ENCODE measurements around the gene MYT1. TPM values are rescaled to one million over a fixed set of nuclear protein-coding genes. Genes with fewer than 3 reads are reported as not detected.

MYT1 gene
- total RNA-seq, 3 donors from 2014 or later = not detected

DNA sequence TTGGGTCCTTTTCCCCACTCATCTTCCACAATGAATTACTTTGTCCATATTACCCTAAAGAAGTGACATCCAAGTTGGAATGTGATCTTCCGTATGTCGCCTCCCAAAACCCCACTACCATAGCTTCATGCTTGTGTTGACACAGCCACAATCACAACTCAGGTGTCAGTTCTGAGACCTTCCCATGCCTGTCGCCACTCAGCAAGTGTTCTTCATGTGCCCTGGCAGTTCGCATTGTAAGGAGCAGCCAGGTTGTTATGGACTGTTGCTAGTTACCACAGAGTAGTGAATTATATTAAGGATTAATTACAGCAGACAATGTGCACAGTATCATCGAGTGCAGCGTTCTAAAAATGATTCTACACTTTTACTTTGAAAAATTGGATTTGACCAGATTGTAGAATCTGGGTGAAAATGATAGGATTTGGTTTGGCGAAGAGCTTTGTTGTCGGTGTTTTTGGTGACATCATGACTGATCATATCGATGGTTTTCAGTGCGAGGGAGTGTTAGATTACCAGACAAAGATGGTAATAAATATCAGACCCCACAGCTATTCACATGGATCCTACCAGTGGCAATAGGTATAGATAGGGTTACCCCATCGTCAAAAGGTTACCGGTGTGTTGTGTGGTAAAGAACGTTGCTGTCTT lies 93.0 kb downstream of the MYT1 start:
- Mint-ChIP-seq H3K4me1 (ENCODE audit: low read depth) (peaks cover 62% of the 10 kb centered on the region), H3K36me3 (ENCODE audit: insufficient read depth) (peaks cover 2% of the 10 kb centered on the region), H3K27me3 (ENCODE audit: low read depth) (no peaks in the 10 kb centered on the region), H3K4me3 (peak overlapping the region; percentile 97), H3K9me3 (no peaks in the 10 kb centered on the region)
- DNase-seq (no peak), ATAC-seq (no peak)

- no peak for ATAC-seq
- peak overlapping the region; percentile 49 for H3K4me3 Mint-ChIP-seq
These were observed 94.0 kb downstream of the MYT1 start for GRCh38 chr20:64258071-64258823.

GRCh38 chr20:64260239-64260638 lies 96.0 kb downstream of the MYT1 start:
- no peaks in the 10 kb centered on the region for H3K27me3 Mint-ChIP-seq (ENCODE audit: low read depth)
- H3K4me3 Mint-ChIP-seq = no peak overlapping the region
- H3K36me3 Mint-ChIP-seq (ENCODE audit: insufficient read depth) = peaks cover 14% of the 10 kb centered on the region
- DNase-seq (no peak), ATAC-seq (no peak)
- peaks cover 78% of the 10 kb centered on the region for H3K4me1 Mint-ChIP-seq (ENCODE audit: low read depth)
- no peaks in the 10 kb centered on the region for H3K9me3 Mint-ChIP-seq

More at GRCh38 chr20:64258071-64258823, 94.0 kb downstream of the MYT1 start:
- no peaks in the 10 kb centered on the region for H3K9me3 Mint-ChIP-seq
- H3K4me1 Mint-ChIP-seq (ENCODE audit: low read depth) = peaks cover 72% of the 10 kb centered on the region
- H3K27me3 Mint-ChIP-seq (ENCODE audit: low read depth) = no peaks in the 10 kb centered on the region
- no peak for DNase-seq
- peaks cover 9% of the 10 kb centered on the region for H3K36me3 Mint-ChIP-seq (ENCODE audit: insufficient read depth)

DNA sequence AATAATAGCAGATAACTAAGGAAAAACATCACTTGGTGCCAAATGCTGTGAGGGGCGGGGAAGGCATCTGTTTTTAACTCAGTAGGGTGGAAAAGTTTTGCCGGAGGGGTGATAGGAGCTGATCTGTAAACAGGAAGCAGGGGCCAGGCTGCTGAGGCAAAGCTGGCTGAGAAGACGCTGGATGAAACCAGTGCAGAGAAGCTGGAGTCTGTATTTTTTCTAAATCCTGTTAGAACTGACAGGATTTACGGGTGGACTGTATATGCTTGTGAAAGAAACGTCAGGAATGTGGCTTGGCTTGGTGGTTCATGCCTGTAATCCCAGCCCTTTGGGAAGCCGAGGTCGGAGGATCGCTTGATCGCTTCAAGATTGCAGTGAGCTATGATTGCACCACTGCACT lies 96.9 kb downstream of the MYT1 start:
- H3K4me1 Mint-ChIP-seq (ENCODE audit: low read depth) = peaks cover 76% of the 10 kb centered on the region
- H3K27me3 Mint-ChIP-seq (ENCODE audit: low read depth) = no peaks in the 10 kb centered on the region
- H3K4me3 Mint-ChIP-seq = no peak overlapping the region
- DNase-seq (no peak), ATAC-seq (no peak)
- peaks cover 14% of the 10 kb centered on the region for H3K36me3 Mint-ChIP-seq (ENCODE audit: insufficient read depth)
- H3K9me3 Mint-ChIP-seq = no peaks in the 10 kb centered on the region

DNA sequence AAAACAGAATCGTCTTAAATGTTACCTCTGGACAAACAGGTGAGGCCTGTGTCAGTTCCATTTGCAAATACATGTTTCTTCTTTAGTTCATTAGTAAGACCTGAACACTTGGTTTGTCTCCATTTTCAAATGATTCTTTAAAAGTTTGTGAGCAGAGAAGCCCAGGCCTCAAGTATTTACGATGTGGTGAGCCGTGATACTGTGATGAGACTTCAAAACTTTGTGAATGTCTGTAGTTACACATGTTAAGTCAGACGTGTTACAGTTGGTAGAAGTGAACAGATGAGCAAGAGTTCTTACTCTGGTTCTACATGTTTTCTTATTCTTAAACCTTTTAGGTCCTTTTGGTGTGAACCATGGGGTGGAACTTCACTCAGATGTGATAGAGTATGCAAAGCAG lies 99.8 kb downstream of the MYT1 start:
- no peaks in the 10 kb centered on the region for H3K9me3 Mint-ChIP-seq
- ATAC-seq (no peak), DNase-seq (no peak)
- no peak overlapping the region for H3K4me3 Mint-ChIP-seq
- H3K36me3 Mint-ChIP-seq (ENCODE audit: insufficient read depth) = peaks cover 21% of the 10 kb centered on the region
- no peaks in the 10 kb centered on the region for H3K27me3 Mint-ChIP-seq (ENCODE audit: low read depth)
- H3K4me1 Mint-ChIP-seq (ENCODE audit: low read depth) = peaks cover 46% of the 10 kb centered on the region

- H3K27me3 Mint-ChIP-seq (ENCODE audit: low read depth) = no peaks in the 10 kb centered on the region
- peaks cover 29% of the 10 kb centered on the region for H3K36me3 Mint-ChIP-seq (ENCODE audit: insufficient read depth)
- DNase-seq = no peak
- H3K4me1 Mint-ChIP-seq (ENCODE audit: low read depth) = peaks cover 39% of the 10 kb centered on the region
- H3K4me3 Mint-ChIP-seq = no peak overlapping the region
- no peak for ATAC-seq
- H3K9me3 Mint-ChIP-seq = no peaks in the 10 kb centered on the region
These were observed 100.9 kb downstream of the MYT1 start for GRCh38 chr20:64265201-64265600.

GRCh38 chr20:64266988-64267387 lies 102.7 kb downstream of the MYT1 start:
- H3K4me3 Mint-ChIP-seq = no peak overlapping the region
- ATAC-seq = no peak
- peaks cover 23% of the 10 kb centered on the region for H3K4me1 Mint-ChIP-seq (ENCODE audit: low read depth)
- H3K27me3 Mint-ChIP-seq (ENCODE audit: low read depth) = no peaks in the 10 kb centered on the region
- no peak for DNase-seq
- peaks cover 35% of the 10 kb centered on the region for H3K36me3 Mint-ChIP-seq (ENCODE audit: insufficient read depth)
- no peaks in the 10 kb centered on the region for H3K9me3 Mint-ChIP-seq

DNA sequence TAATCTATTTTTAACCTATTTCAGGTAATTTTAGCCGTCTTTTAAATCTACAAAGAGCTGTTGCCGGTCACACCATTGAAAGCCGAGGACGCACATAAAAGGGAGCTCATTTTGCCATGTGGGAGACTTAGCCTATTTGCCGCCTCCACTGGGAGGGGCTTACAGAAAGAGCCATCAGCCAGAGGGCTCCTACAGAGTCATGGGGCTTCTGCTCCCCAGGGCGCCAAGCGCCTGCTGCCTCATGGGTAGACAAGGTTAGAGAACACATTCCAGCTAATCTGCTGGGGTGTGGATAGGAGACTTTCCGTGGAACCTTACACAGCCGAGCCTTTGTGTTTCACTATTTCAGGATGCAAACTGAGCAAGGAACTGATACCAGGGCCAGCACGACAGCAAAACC lies 103.9 kb downstream of the MYT1 start:
- H3K4me3 Mint-ChIP-seq = no peak overlapping the region
- peaks cover 13% of the 10 kb centered on the region for H3K4me1 Mint-ChIP-seq (ENCODE audit: low read depth)
- ATAC-seq (no peak), DNase-seq (no peak)
- peaks cover 33% of the 10 kb centered on the region for H3K36me3 Mint-ChIP-seq (ENCODE audit: insufficient read depth)
- no peaks in the 10 kb centered on the region for H3K9me3 Mint-ChIP-seq
- no peaks in the 10 kb centered on the region for H3K27me3 Mint-ChIP-seq (ENCODE audit: low read depth)

GRCh38 chr20:64269604-64270411 lies 105.6 kb downstream of the MYT1 start:
- Mint-ChIP-seq H3K36me3 (ENCODE audit: insufficient read depth) (peaks cover 37% of the 10 kb centered on the region), H3K9me3 (no peaks in the 10 kb centered on the region)

DNA sequence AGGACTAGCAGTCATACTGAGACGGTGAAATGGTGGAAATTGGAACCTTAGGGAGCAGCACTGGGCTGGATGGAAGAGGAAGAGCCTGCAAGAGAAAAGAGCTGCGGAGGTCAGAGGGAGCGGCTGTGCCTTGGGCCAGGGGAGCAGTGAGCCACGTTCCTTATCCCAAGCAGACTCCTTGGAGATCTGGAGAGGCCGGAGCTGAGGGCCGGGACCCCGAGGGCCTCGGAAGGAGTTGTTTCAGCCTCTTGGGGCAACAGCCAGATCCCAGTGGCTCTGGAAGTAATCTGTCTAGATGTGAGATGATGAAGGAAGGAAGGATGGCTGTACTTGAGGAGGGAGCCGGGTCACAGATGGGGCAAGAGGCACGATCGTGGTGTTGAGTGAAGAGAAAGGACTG lies 107.4 kb downstream of the MYT1 start:
- Mint-ChIP-seq H3K36me3 (ENCODE audit: insufficient read depth) (peaks cover 39% of the 10 kb centered on the region), H3K9me3 (no peaks in the 10 kb centered on the region), H3K27me3 (ENCODE audit: low read depth) (no peaks in the 10 kb centered on the region), H3K4me1 (ENCODE audit: low read depth) (peaks cover 4% of the 10 kb centered on the region), H3K4me3 (no peak overlapping the region)
- no peak for ATAC-seq
- no peak for DNase-seq

More at GRCh38 chr20:64269604-64270411, 105.6 kb downstream of the MYT1 start:
- Mint-ChIP-seq H3K4me1 (ENCODE audit: low read depth) (peaks cover 4% of the 10 kb centered on the region), H3K4me3 (no peak overlapping the region), H3K27me3 (ENCODE audit: low read depth) (no peaks in the 10 kb centered on the region)
- DNase-seq (no peak), ATAC-seq (no peak)

DNA sequence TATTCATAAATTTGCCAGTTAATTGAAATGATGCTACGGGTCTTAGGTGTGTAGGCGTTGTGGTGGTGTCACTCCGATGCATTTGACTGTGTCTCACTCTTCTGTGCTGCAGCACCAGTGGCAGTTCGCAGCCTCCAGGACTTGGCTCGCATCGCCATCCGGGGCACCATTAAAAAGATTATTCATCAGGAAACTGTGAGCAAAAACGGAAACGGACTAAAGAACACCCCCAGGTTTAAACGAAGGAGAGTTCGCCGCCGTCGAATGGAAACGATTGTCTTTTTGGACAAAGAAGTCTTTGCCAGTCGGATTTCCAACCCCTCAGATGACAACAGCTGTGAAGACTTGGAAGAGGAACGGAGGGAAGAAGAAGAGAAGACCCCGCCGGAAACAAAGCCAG lies 108.9 kb downstream of the MYT1 start:
- no peak overlapping the region for H3K4me3 Mint-ChIP-seq
- peaks cover 4% of the 10 kb centered on the region for H3K4me1 Mint-ChIP-seq (ENCODE audit: low read depth)
- ATAC-seq (no peak), DNase-seq (no peak)
- peaks cover 39% of the 10 kb centered on the region for H3K36me3 Mint-ChIP-seq (ENCODE audit: insufficient read depth)
- no peaks in the 10 kb centered on the region for H3K9me3 Mint-ChIP-seq
- no peaks in the 10 kb centered on the region for H3K27me3 Mint-ChIP-seq (ENCODE audit: low read depth)

DNA sequence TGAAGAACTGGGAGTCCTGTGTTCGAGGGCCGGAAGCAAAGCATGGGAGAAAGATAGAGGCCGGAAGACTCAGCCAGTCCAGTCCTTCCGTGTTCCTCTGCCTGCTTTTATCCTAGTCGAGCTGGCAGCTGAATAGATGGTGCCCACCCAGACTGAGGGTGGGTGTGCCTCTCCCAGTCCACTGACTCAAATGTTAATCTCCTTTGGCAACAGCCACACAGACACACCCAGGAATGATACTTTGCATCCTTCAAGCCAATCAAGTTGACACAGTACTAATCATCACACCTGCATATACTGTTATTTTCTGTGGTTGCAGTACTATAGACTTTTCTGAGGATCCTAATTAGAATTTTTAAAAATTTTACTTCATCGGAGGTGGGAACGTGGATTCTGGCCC lies 112.6 kb downstream of the MYT1 start:
- DNase-seq = no peak
- H3K27me3 Mint-ChIP-seq (ENCODE audit: low read depth) = no peaks in the 10 kb centered on the region
- no peak for ATAC-seq
- H3K4me1 Mint-ChIP-seq (ENCODE audit: low read depth) = peaks cover 15% of the 10 kb centered on the region
- no peak overlapping the region for H3K4me3 Mint-ChIP-seq
- H3K36me3 Mint-ChIP-seq (ENCODE audit: insufficient read depth) = peaks cover 19% of the 10 kb centered on the region
- no peaks in the 10 kb centered on the region for H3K9me3 Mint-ChIP-seq

GRCh38 chr20:64277571-64278316 lies 113.5 kb downstream of the MYT1 start:
- H3K4me3 Mint-ChIP-seq = no peak overlapping the region
- DNase-seq = no peak
- peaks cover 18% of the 10 kb centered on the region for H3K36me3 Mint-ChIP-seq (ENCODE audit: insufficient read depth)
- no peaks in the 10 kb centered on the region for H3K9me3 Mint-ChIP-seq
- H3K4me1 Mint-ChIP-seq (ENCODE audit: low read depth) = peaks cover 19% of the 10 kb centered on the region
- ATAC-seq = no peak
- H3K27me3 Mint-ChIP-seq (ENCODE audit: low read depth) = no peaks in the 10 kb centered on the region

- Mint-ChIP-seq H3K4me3 (no peak overlapping the region), H3K36me3 (ENCODE audit: insufficient read depth) (peaks cover 13% of the 10 kb centered on the region), H3K27me3 (ENCODE audit: low read depth) (no peaks in the 10 kb centered on the region), H3K9me3 (no peaks in the 10 kb centered on the region), H3K4me1 (ENCODE audit: low read depth) (peaks cover 19% of the 10 kb centered on the region)
- DNase-seq (no peak), ATAC-seq (no peak)
These were observed 114.0 kb downstream of the MYT1 start for GRCh38 chr20:64278317-64278681.

Data from activated T-cell treated with anti-CD3 and anti-CD28 coated beads, Interleukin-2, amount 50 U/mL, for 4 hours (primary cell).